GM23248 (cell line): ENCODE measurements around the gene DRAXIN. TPM values are rescaled to one million over a fixed set of nuclear protein-coding genes. Genes with fewer than 3 reads are reported as not detected.

Experiments used
- DNase-seq: peaks from one replicate; pipeline ENCODE4 v3.0.0-alpha.2; 2015
- H2AFZ ChIP-seq: fragments of 200-600 bp; sonication (generic); 2 replicates; pipeline ENCODE4 v1.6.1; 2016; ENCODE audit warnings: antibody characterized with exemption
- H3F3A ChIP-seq: fragments of 200-600 bp; sonication (generic); 2 replicates; pipeline ENCODE4 v1.6.1; 2016; ENCODE audit warnings: mild to moderate bottlenecking, antibody characterized with exemption, mixed run types; ENCODE audit not compliant: insufficient read depth
- H3K27ac ChIP-seq: fragments of 200-600 bp; sonication (generic); 2 replicates; pipeline ENCODE4 v1.5.1; 2016; ENCODE audit warnings: mild to moderate bottlenecking
- H3K27me3 ChIP-seq: fragments of 200-600 bp; sonication (generic); replicated peaks from 2 replicates; pipeline ENCODE4 v1.6.1; 2016; ENCODE audit warnings: mild to moderate bottlenecking; ENCODE audit not compliant: insufficient read depth
- H3K36me3 ChIP-seq: fragments of 200-600 bp; sonication (generic); 2 replicates; pipeline ENCODE4 v1.6.1; 2016; ENCODE audit warnings: low read depth, mild to moderate bottlenecking
- H3K4me1 ChIP-seq: fragments of 200-600 bp; sonication (generic); 2 replicates; pipeline ENCODE4 v1.6.1; 2016; ENCODE audit warnings: mild to moderate bottlenecking; ENCODE audit not compliant: insufficient read depth
- H3K4me2 ChIP-seq: fragments of 200-600 bp; sonication (generic); one replicate; pipeline ENCODE4 v1.6.1; 2016; ENCODE audit warnings: mild to moderate bottlenecking; ENCODE audit not compliant: unreplicated experiment
- H3K4me3 ChIP-seq: fragments of 200-600 bp; sonication (generic); 2 replicates; pipeline ENCODE4 v1.5.1; 2016; ENCODE audit warnings: mild to moderate bottlenecking
- H3K79me2 ChIP-seq: fragments of 200-600 bp; sonication (generic); 2 replicates; pipeline ENCODE4 v1.6.1; 2016; ENCODE audit warnings: mild to moderate bottlenecking; ENCODE audit not compliant: insufficient read depth
- H3K9ac ChIP-seq: fragments of 200-600 bp; sonication (generic); 2 replicates; pipeline ENCODE4 v1.6.1; 2016; ENCODE audit warnings: mild to moderate bottlenecking
- H3K9me2 ChIP-seq: fragments of 200-600 bp; sonication (generic); 2 replicates; pipeline ENCODE4 v1.6.1; 2016; ENCODE audit warnings: mixed run types, mild to moderate bottlenecking, moderate library complexity; ENCODE audit not compliant: insufficient read depth
- H3K9me3 ChIP-seq: fragments of 200-600 bp; sonication (generic); one replicate; pipeline ENCODE4 v1.6.1; 2017; ENCODE audit warnings: low read depth
- H4K20me1 ChIP-seq: fragments of 200-600 bp; sonication (generic); 2 replicates; pipeline ENCODE4 v1.6.0; 2016; ENCODE audit not compliant: insufficient read depth
- EZH2 ChIP-seq: fragments of 200-600 bp; sonication (generic); IDR thresholded peaks from 2 replicates; pipeline ENCODE4 v1.6.1; 2018; ENCODE audit warnings: antibody characterized with exemption, mild to moderate bottlenecking; ENCODE audit not compliant: insufficient read depth, poor library complexity, severe bottlenecking
- EZH2phosphoT487 ChIP-seq: fragments of 200-600 bp; sonication (generic); IDR thresholded peaks from 2 replicates; pipeline ENCODE4 v1.6.1; 2018; ENCODE audit warnings: antibody characterized with exemption, moderate library complexity, mild to moderate bottlenecking, low read depth; ENCODE audit not compliant: insufficient read depth
- WGBS, 2 experiments: methylation state at CpG; one replicate each; pipeline ENCODE4 v1.1.6; 2015 to 2017; ENCODE audit warnings: low lambda C conversion rate in 2 of 2, low coverage in 1 of 2; ENCODE audit errors: missing lambda C conversion rate in 2 of 2; 5-methylcytosine and 5-hydroxymethylcytosine counted together
- in situ Hi-C: fragments of 300-500 bp; cut with MboI; formaldehyde crosslinking; loops from 2 replicates; pipeline ENCODE4 v1.15.0; 2020
- polyA plus RNA-seq: library from polyadenylated mRNA; unstranded; fragments of >200 nt; fragmentation: Nextera tagmentation; extraction: Ambion mirVana; gene quantifications from 2 replicates; pipeline ENCODE4 v1.2.1, GENCODE V29; 2016
- total RNA-seq: library from RNA; depleted of rRNA; stranded (reverse); fragments of >200 nt; shearing (Covaris generic); gene quantifications from 2 replicates; pipeline ENCODE4 v1.2.3, GENCODE V29; 2014

DRAXIN gene
- total and polyA plus RNA-seq, 2 experiments from 2014 or later = 0.06 to 0.11 TPM

- no peaks in the 10 kb centered on the region for H3K9me2 ChIP-seq
- H3K4me1 ChIP-seq = no peaks in the 10 kb centered on the region
- no peak overlapping the region for H3K4me2 ChIP-seq
- no peak overlapping the region for H2AFZ ChIP-seq
- in situ Hi-C loops = no loop called here
- H3K27me3 ChIP-seq = no peaks in the 10 kb centered on the region
- DNase-seq = no peak
- no peaks in the 10 kb centered on the region; the same call in 1 of the 2 replicates for H3K36me3 ChIP-seq
- WGBS, 2 experiments = 73 to 76% methylated on average over 7 of the region's 7 CpGs
- H4K20me1 ChIP-seq = no peaks in the 10 kb centered on the region
- TF ChIP-seq EZH2phosphoT487 = no peak
- TF ChIP-seq EZH2 = no peak
- no peak overlapping the region for H3K4me3 ChIP-seq
- H3K9me3 ChIP-seq = no peaks in the 10 kb centered on the region
- H3K9ac ChIP-seq = no peak overlapping the region
- H3K27ac ChIP-seq = no peak overlapping the region
- H3K79me2 ChIP-seq = no peaks in the 10 kb centered on the region
- no peaks in the 10 kb centered on the region for H3F3A ChIP-seq
Observed at GRCh38 chr1:11753555-11754208, 62.2 kb downstream of the DRAXIN start.

- Histone ChIP-seq H3K4me3 (no peak overlapping the region), H3K36me3 (no peaks in the 10 kb centered on the region), H4K20me1 (no peaks in the 10 kb centered on the region), H3K4me2 (no peak overlapping the region), H3K27me3 (no peaks in the 10 kb centered on the region; the same call in none of the 2 replicates), H3K79me2 (no peaks in the 10 kb centered on the region), H3K27ac (no peak overlapping the region), H3K9me2 (no peaks in the 10 kb centered on the region), H3K4me1 (no peaks in the 10 kb centered on the region), H3F3A (no peaks in the 10 kb centered on the region), H3K9me3 (no peaks in the 10 kb centered on the region), H3K9ac (no peak overlapping the region), H2AFZ (no peak overlapping the region)
- 83 to 89% methylated on average over 1 of the region's 1 CpG for WGBS, 2 experiments
- no peak for DNase-seq
- in situ Hi-C loops = no loop called here
- no peak for TF ChIP-seq EZH2
- TF ChIP-seq EZH2phosphoT487 = no peak
Observed at GRCh38 chr1:11757047-11757446, 65.5 kb downstream of the DRAXIN start.

- Histone ChIP-seq H3K9me3 (no peaks in the 10 kb centered on the region), H4K20me1 (no peaks in the 10 kb centered on the region), H3K4me3 (no peak overlapping the region), H3F3A (no peaks in the 10 kb centered on the region), H3K27ac (no peak overlapping the region), H2AFZ (no peak overlapping the region), H3K79me2 (no peaks in the 10 kb centered on the region), H3K4me1 (no peaks in the 10 kb centered on the region), H3K9me2 (no peaks in the 10 kb centered on the region), H3K36me3 (no peaks in the 10 kb centered on the region), H3K9ac (no peak overlapping the region), H3K27me3 (peaks cover 5% of the 10 kb centered on the region), H3K4me2 (no peak overlapping the region)
- DNase-seq = no peak
- in situ Hi-C loops = no loop called here
- WGBS, 2 experiments = 76 to 84% methylated on average over 4 of the region's 4 CpGs
- TF ChIP-seq EZH2phosphoT487 (no peak), EZH2 (no peak)
Observed at GRCh38 chr1:11759791-11760190, 68.3 kb downstream of the DRAXIN start.

- no peak for DNase-seq
- H3K27ac ChIP-seq = no peak overlapping the region
- H3K27me3 ChIP-seq = peaks cover 5% of the 10 kb centered on the region
- H3K4me2 ChIP-seq = no peak overlapping the region
- H3F3A ChIP-seq = no peaks in the 10 kb centered on the region
- no peaks in the 10 kb centered on the region for H4K20me1 ChIP-seq
- H2AFZ ChIP-seq = no peak overlapping the region
- TF ChIP-seq EZH2 (no peak), EZH2phosphoT487 (no peak)
- H3K36me3 ChIP-seq = no peaks in the 10 kb centered on the region
- 66 to 67% methylated on average over 5 to 6 of the region's 6 CpGs for WGBS, 2 experiments
- in situ Hi-C loops = no loop called here
- no peaks in the 10 kb centered on the region for H3K79me2 ChIP-seq
- H3K4me3 ChIP-seq = no peak overlapping the region
- H3K9me3 ChIP-seq = no peaks in the 10 kb centered on the region
- no peaks in the 10 kb centered on the region for H3K4me1 ChIP-seq
- H3K9me2 ChIP-seq = no peaks in the 10 kb centered on the region
- H3K9ac ChIP-seq = no peak overlapping the region
Observed at GRCh38 chr1:11761285-11761684, 69.8 kb downstream of the DRAXIN start.

- WGBS, 2 experiments = 14 to 20% methylated on average over 24 to 25 of the region's 29 CpGs
- no peak for TF ChIP-seq EZH2
- no peak for TF ChIP-seq EZH2phosphoT487
- no peaks in the 10 kb centered on the region for H3K9me2 ChIP-seq
- no peaks in the 10 kb centered on the region for H3K79me2 ChIP-seq
- no peak within 1 kb of the TSS for H2AFZ ChIP-seq
- H3K4me2 ChIP-seq = no peak within 1 kb of the TSS
- H3K4me3 ChIP-seq = no peak within 1 kb of the TSS
- no peaks in the 10 kb centered on the region for H3K9me3 ChIP-seq
- H4K20me1 ChIP-seq = no peaks in the 10 kb centered on the region
- no peaks in the 10 kb centered on the region for H3F3A ChIP-seq
- no peak within 1 kb of the TSS for H3K9ac ChIP-seq
- peaks cover 5% of the 10 kb centered on the region for H3K27me3 ChIP-seq
- in situ Hi-C loops = no loop called here
- no peaks in the 10 kb centered on the region for H3K36me3 ChIP-seq
- H3K4me1 ChIP-seq = no peaks in the 10 kb centered on the region
- no peak within 1 kb of the TSS for H3K27ac ChIP-seq
- DNase-seq = no peak
Observed at GRCh38 chr1:11761988-11762406, 70.5 kb downstream of the DRAXIN start, which contains the start of gene C1orf167. C1orf167 (plus strand) TSS chr1:11762193; CDS start chr1:11764401, 2,208 bp downstream.
